Femur (tissue), 1 donor: ENCODE measurements around the gene B2M.
"Not testable (repeated sequence)": the region's sequence is repeated elsewhere in the genome, so short reads cannot be mapped to it uniquely, and the experiment has no call there.

Experiments used
- DNase-seq: peaks from one replicate; pipeline ENCODE4 v3.0.0-alpha.2; 2017

Gene B2M

DNA sequence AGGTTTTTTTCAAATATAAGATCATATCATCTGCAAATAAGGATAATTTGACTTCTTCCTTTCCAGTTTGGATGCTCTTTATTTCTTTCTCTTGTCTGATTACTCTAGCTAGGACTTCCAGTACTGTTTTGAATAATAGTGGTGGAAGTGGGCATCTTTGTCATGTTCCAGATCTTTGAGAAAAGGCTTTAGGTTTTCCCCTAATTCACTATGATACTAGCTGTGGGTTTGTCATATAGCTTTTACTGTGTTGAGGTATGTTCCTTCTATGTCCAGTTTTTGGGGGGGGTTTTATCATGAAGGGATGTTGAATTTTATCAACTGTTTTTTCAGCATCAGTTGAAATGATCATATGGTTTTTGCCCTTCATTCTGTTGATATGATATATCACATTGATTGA is 10.6 kb upstream of the B2M start:
- DNase-seq = not testable (repeated sequence)

GRCh38 chr15:44705986-44706385 is 5.3 kb upstream of the B2M start:
- DNase-seq = no peak

DNA sequence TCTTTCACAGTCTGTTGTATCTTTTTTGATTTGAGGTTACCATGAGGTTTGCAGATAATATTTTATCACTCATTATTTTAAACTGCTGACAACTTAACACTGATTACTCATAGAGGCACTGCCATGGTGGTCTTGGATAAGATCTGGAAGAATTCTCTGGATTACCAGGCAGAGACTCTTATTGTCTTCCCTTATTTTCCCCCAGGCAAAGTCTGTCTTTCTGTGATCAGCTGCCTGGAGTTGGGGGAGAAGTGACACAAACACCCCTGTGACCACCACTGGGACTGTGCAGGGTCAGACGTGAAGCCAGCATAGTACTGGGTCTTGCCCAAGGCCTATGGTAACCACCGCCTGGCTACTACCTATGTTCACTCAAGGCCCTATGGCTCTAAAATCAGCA is 4.9 kb upstream of the B2M start:
- DNase-seq = no peak

DNA sequence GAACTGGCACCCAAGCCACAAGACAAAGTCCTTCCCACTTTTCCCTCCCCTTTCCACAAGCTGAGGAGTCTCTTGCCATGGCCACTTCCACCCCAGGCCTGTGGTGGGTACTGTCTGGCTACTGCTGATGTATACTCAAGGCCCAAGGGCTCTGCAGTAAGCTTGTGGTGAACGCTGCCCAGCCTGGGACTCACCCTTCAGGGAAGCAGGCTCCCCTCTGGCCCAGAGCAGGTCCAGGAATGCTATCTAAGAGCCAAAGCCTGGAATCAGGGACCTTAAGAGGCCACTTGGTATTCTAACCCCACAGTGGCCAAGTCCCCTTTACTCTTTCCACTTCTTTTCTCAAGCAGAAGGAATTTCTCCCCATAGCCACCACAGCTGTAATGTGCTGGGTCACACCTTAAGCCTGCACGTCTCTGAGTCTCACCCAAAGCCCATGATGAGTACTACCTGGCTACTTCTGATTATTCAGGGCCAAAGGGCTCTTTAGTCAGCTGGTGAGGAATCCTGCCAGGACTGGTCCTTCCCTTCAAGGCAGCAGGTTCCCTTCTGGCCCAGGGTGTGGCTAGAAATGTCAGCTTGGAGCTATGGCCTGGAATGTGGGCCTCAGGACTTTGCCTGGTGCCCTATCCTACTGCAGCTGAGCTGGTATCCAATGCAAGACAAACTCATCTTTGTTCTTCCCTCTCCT is 4.2 kb upstream of the B2M start:
- DNase-seq = no peak

GRCh38 chr15:44710236-44711095 is 851 bp upstream of the B2M start:
- DNase-seq = peak; percentile 39

GRCh38 chr15:44711743-44712345 is 527 bp downstream of the B2M start:
- peak; percentile 73 for DNase-seq

DNA sequence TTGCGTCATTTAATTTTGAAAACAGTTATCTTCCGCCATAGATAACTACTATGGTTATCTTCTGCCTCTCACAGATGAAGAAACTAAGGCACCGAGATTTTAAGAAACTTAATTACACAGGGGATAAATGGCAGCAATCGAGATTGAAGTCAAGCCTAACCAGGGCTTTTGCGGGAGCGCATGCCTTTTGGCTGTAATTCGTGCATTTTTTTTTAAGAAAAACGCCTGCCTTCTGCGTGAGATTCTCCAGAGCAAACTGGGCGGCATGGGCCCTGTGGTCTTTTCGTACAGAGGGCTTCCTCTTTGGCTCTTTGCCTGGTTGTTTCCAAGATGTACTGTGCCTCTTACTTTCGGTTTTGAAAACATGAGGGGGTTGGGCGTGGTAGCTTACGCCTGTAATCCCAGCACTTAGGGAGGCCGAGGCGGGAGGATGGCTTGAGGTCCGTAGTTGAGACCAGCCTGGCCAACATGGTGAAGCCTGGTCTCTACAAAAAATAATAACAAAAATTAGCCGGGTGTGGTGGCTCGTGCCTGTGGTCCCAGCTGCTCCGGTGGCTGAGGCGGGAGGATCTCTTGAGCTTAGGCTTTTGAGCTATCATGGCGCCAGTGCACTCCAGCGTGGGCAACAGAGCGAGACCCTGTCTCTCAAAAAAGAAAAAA is 1.2 kb downstream of the B2M start:
- peak; percentile 79 for DNase-seq

DNA sequence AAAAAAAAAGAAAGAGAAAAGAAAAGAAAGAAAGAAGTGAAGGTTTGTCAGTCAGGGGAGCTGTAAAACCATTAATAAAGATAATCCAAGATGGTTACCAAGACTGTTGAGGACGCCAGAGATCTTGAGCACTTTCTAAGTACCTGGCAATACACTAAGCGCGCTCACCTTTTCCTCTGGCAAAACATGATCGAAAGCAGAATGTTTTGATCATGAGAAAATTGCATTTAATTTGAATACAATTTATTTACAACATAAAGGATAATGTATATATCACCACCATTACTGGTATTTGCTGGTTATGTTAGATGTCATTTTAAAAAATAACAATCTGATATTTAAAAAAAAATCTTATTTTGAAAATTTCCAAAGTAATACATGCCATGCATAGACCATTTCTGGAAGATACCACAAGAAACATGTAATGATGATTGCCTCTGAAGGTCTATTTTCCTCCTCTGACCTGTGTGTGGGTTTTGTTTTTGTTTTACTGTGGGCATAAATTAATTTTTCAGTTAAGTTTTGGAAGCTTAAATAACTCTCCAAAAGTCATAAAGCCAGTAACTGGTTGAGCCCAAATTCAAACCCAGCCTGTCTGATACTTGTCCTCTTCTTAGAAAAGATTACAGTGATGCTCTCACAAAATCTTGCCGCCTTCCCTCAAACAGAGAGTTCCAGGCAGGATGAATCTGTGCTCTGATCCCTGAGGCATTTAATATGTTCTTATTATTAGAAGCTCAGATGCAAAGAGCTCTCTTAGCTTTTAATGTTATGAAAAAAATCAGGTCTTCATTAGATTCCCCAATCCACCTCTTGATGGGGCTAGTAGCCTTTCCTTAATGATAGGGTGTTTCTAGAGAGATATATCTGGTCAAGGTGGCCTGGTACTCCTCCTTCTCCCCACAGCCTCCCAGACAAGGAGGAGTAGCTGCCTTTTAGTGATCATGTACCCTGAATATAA is 2.0 kb downstream of the B2M start:
- no peak for DNase-seq

- DNase-seq = no peak
Observed at GRCh38 chr15:44715142-44715796, 4.0 kb downstream of the B2M start.

GRCh38 chr15:44715797-44716334 is 4.5 kb downstream of the B2M start:
- no peak for DNase-seq

DNA sequence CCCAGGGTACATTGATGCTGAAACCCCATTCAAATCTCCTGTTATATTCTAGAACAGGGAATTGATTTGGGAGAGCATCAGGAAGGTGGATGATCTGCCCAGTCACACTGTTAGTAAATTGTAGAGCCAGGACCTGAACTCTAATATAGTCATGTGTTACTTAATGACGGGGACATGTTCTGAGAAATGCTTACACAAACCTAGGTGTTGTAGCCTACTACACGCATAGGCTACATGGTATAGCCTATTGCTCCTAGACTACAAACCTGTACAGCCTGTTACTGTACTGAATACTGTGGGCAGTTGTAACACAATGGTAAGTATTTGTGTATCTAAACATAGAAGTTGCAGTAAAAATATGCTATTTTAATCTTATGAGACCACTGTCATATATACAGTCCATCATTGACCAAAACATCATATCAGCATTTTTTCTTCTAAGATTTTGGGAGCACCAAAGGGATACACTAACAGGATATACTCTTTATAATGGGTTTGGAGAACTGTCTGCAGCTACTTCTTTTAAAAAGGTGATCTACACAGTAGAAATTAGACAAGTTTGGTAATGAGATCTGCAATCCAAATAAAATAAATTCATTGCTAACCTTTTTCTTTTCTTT is 5.8 kb downstream of the B2M start:
- no peak for DNase-seq

DNA sequence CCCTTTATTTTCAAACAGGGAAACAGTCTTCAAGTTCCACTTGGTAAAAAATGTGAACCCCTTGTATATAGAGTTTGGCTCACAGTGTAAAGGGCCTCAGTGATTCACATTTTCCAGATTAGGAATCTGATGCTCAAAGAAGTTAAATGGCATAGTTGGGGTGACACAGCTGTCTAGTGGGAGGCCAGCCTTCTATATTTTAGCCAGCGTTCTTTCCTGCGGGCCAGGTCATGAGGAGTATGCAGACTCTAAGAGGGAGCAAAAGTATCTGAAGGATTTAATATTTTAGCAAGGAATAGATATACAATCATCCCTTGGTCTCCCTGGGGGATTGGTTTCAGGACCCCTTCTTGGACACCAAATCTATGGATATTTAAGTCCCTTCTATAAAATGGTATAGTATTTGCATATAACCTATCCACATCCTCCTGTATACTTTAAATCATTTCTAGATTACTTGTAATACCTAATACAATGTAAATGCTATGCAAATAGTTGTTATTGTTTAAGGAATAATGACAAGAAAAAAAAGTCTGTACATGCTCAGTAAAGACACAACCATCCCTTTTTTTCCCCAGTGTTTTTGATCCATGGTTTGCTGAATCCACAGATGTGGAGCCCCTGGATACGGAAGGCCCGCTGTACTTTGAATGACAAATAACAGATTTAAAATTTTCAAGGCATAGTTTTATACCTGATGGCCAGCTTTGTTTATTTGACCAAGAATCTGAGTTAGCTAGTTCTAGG is 7.0 kb downstream of the B2M start:
- DNase-seq = no peak

- no peak for DNase-seq
Observed at GRCh38 chr15:44718927-44719292, 7.6 kb downstream of the B2M start.

- DNase-seq = no peak
Observed at GRCh38 chr15:44719293-44719999, 8.1 kb downstream of the B2M start.

GRCh38 chr15:44720000-44720435 is 8.7 kb downstream of the B2M start:
- DNase-seq = not testable (repeated sequence)

- no peak for DNase-seq
Observed at GRCh38 chr15:44720460-44721176, 9.3 kb downstream of the B2M start.

DNA sequence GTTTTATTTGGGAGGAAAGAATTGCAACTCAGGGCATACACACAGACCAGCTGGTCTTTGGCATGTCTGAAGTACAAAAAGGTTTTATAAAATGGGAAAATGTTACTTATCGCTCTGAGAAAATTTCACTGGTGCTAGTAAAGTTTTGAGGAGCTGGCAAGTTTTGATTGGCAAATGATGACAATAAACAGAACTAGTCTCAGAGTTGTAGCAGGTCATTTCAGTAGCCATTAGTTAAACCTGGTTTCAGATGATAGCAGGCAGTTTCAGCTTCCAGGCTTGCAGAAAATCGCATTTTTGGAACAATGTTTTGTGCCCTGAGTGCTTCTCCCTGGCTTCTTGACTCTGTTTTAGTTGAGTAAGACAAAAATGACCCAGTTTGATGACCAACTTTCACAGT is 10.7 kb downstream of the B2M start:
- no peak for DNase-seq

GRCh38 chr15:44726136-44726535 is 14.8 kb downstream of the B2M start:
- no peak for DNase-seq
